GM18526 (cell line): ENCODE data around the gene DNAH12.

ENCODE experiments used
- POLR2A ChIP-seq: IDR thresholded peaks from 3 replicates; pipeline ENCODE4 v1.6.1; 2011; ENCODE audit not compliant: insufficient read length; ENCODE audit errors: extremely low read depth

DNAH12 gene

GRCh38 chr3:57383406-57383805, 160.7 kb downstream of the DNAH12 start:
- no peak for TF ChIP-seq POLR2A

- TF ChIP-seq POLR2A = no peak
These were observed 161.2 kb downstream of the DNAH12 start for GRCh38 chr3:57382933-57383332.

- no peak for TF ChIP-seq POLR2A
These were observed 173.8 kb downstream of the DNAH12 start for GRCh38 chr3:57370341-57370740.

- no peak for TF ChIP-seq POLR2A
These were observed 189.4 kb downstream of the DNAH12 start for GRCh38 chr3:57354768-57355167.

GRCh38 chr3:57350271-57350670, 193.9 kb downstream of the DNAH12 start:
- no peak for TF ChIP-seq POLR2A

GRCh38 chr3:57335283-57335938, 208.7 kb downstream of the DNAH12 start:
- no peak for TF ChIP-seq POLR2A

- TF ChIP-seq POLR2A = no peak
These were observed 213.0 kb downstream of the DNAH12 start for GRCh38 chr3:57331078-57331610.

GRCh38 chr3:57314204-57314603, 229.9 kb downstream of the DNAH12 start:
- TF ChIP-seq POLR2A = no peak

GRCh38 chr3:57309769-57310360, 234.3 kb downstream of the DNAH12 start:
- no peak for TF ChIP-seq POLR2A

GRCh38 chr3:57298041-57298440, 246.1 kb downstream of the DNAH12 start:
- TF ChIP-seq POLR2A = no peak

GRCh38 chr3:57292897-57293526, 251.1 kb downstream of the DNAH12 start:
- no peak for TF ChIP-seq POLR2A

- TF ChIP-seq POLR2A = no peak
These were observed 251.8 kb downstream of the DNAH12 start, which contains the start of gene ASB14 for GRCh38 chr3:57292159-57292896. ASB14 (minus strand) TSS chr3:57292685; CDS start chr3:57292033, 652 bp downstream.

GRCh38 chr3:57288403-57288802, 255.7 kb downstream of the DNAH12 start:
- no peak for TF ChIP-seq POLR2A

- no peak for TF ChIP-seq POLR2A
These were observed 256.9 kb downstream of the DNAH12 start for GRCh38 chr3:57287205-57287604.

- TF ChIP-seq POLR2A = no peak
These were observed 260.8 kb downstream of the DNAH12 start for GRCh38 chr3:57283334-57283733.
